SK-N-SH treated with all-trans-retinoic acid at 6 μM for 48 hours (cell line): ENCODE measurements around the gene PRR23E.

Source experiments
- ESRRG ChIP-seq: fragments of 250-450 bp; sonication (Bioruptor Pico); IDR thresholded peaks from 2 replicates; pipeline ENCODE4 v1.6.1; 2021; ENCODE audit warnings: mild to moderate bottlenecking
- TCF4 ChIP-seq: fragments of 250-450 bp; sonication (Bioruptor Pico); IDR thresholded peaks from 2 replicates; pipeline ENCODE4 v1.8.0; 2021; ENCODE audit warnings: mild to moderate bottlenecking, moderate library complexity, borderline replicate concordance

DNA sequence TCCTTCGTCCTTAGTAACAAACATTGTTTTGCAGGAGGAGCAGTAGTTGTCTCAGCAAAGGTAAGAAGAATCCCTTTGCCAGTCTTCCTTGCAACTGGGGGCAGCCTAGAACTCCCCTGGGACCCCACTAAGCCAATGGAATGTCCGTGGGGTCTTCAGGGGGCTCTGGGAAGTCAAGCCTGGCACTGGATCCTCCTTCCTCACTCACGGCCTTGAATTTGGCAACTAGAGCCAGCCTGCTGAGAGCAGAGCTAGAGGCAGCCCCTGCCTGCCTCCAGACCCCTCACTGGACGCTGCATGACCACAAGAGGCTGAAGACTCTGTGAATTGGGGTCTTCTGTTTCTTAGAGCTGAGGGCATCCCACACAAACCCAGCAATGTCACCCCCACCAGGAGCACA is 18.6 kb upstream of the PRR23E start:
- TF ChIP-seq ESRRG (CRISPR knock-in tag) (no peak), TCF4 (no peak)
